GM12878 (cell line): ENCODE results near the gene RRP1B. TPM values are rescaled to one million over a fixed set of nuclear protein-coding genes. Genes with fewer than 3 reads are reported as not detected.

Experiments
- ATAC-seq: fragments of 200-7000 bp; cut with Tn5 transposase; 3 replicates; pipeline ENCODE4 v1.9.1; 2020; ENCODE audit warnings: mild to moderate bottlenecking, moderate library complexity
- BruUV-seq: library from RNA; stranded (reverse); fragments of 400-500 nt; replicated peaks from 2 replicates; lab custom pipeline; 2021; lab: Mats Ljungman, UMichigan
- CTCF ChIA-PET: fragments of 300-600 bp; sonication (Branson Sonifier 250); formaldehyde crosslinking; extraction: SDS; loops from one replicate; lab custom pipeline; 2021; ENCODE audit warnings: inconsistent platforms; lab: Yijun Ruan, JAX
- POLR2A ChIA-PET: fragments of 350-600 bp; formaldehyde crosslinking; extraction: SDS; loops from one replicate; lab custom pipeline; 2021; ENCODE audit warnings: inconsistent platforms; lab: Charles Lee
- RAD21 ChIA-PET: fragments of 300-600 bp; sonication (Branson Sonifier 250); formaldehyde crosslinking; loops from one replicate; lab custom pipeline; 2023; ENCODE audit warnings: antibody characterized with exemption; ENCODE audit not compliant: unreplicated experiment; lab: Charles Lee
- SMC1A ChIA-PET: fragments of 300-600 bp; sonication (Branson Sonifier 250); formaldehyde crosslinking; loops from one replicate; lab custom pipeline; 2023; ENCODE audit not compliant: unreplicated experiment, uncharacterized antibody; lab: Charles Lee
- DNase-seq: peaks from one replicate; pipeline ENCODE4 v3.0.0-alpha.2; 2011; ENCODE audit warnings: low read depth, low spot score
- FAIRE-seq: peaks from 3 replicates; lab custom pipeline; 2011; peaks lifted over from hg19 to GRCh38; lab: Jason Lieb, UNC
- H2AFZ ChIP-seq: 2 replicates; pipeline ENCODE4 v1.6.0; 2011; ENCODE audit warnings: low read depth, low read length, control low read depth; ENCODE audit not compliant: control insufficient read depth
- H3K27ac ChIP-seq: 2 replicates; pipeline ENCODE4 v1.5.1; 2011; ENCODE audit warnings: control low read depth; ENCODE audit not compliant: control insufficient read depth, insufficient read depth
- H3K27me3 ChIP-seq, 2 experiments: replicated peaks in 1 of 2; 2 replicates each; pipeline versions ENCODE4 v1.6.0 to v1.6.1; 2011; ENCODE audit warnings: low read length in 1 of 2; ENCODE audit not compliant: control insufficient read depth in 2 of 2, insufficient read depth in 2 of 2
- H3K36me3 ChIP-seq, 2 experiments: 2 replicates each; pipeline ENCODE4 v1.5.1; 2011; ENCODE audit warnings: low read length in 1 of 2; ENCODE audit not compliant: control insufficient read depth in 2 of 2, insufficient read depth in 2 of 2
- H3K4me1 ChIP-seq: 2 replicates; pipeline ENCODE4 v1.6.1; 2011; ENCODE audit warnings: mild to moderate bottlenecking, low read length, moderate library complexity, mixed read lengths; ENCODE audit not compliant: control insufficient read depth, insufficient read depth
- H3K4me2 ChIP-seq: 2 replicates; pipeline ENCODE4 v1.6.0; 2011; ENCODE audit warnings: control low read depth; ENCODE audit not compliant: control insufficient read depth, insufficient read depth
- H3K4me3 ChIP-seq: fragments of 200-600 bp; sonication (generic); 2 replicates; pipeline ENCODE4 v1.5.1; 2016
- H3K79me2 ChIP-seq: 2 replicates; pipeline ENCODE4 v1.6.0; 2011; ENCODE audit warnings: low read length; ENCODE audit not compliant: control insufficient read depth, insufficient read depth
- H3K9ac ChIP-seq: 2 replicates; pipeline ENCODE4 v1.8.0; 2011; ENCODE audit warnings: low read length, control low read depth, mixed read lengths; ENCODE audit not compliant: control insufficient read depth, insufficient read depth
- H3K9me3 ChIP-seq: replicated peaks from 3 replicates; pipeline ENCODE4 v1.5.1; 2011; ENCODE audit warnings: mild to moderate bottlenecking, low read length; ENCODE audit not compliant: control insufficient read depth, insufficient read depth
- H4K20me1 ChIP-seq: 2 replicates; pipeline ENCODE4 v1.6.0; 2011; ENCODE audit not compliant: control insufficient read depth, insufficient read depth
- ASH2L ChIP-seq: fragments of 300-600, 200-600 bp; sonication (generic); IDR thresholded peaks from 2 replicates; pipeline ENCODE4 v1.6.1; 2017; ENCODE audit warnings: low read depth, mild to moderate bottlenecking, borderline replicate concordance
- PAX8 ChIP-seq: fragments of 450-650 bp; IDR thresholded peaks from 2 replicates; pipeline ENCODE4 v1.6.1; 2017; ENCODE audit warnings: mild to moderate bottlenecking, moderate library complexity
- POLR2A ChIP-seq: IDR thresholded peaks from 2 replicates; pipeline ENCODE4 v1.6.1; 2011; ENCODE audit warnings: low read depth, mild to moderate bottlenecking, low read length
- RUNX3 ChIP-seq: IDR thresholded peaks from 2 replicates; pipeline ENCODE4 v1.6.1; 2012; ENCODE audit warnings: low read length, inconsistent platforms
- TCF12 ChIP-seq: IDR thresholded peaks from 2 replicates; pipeline ENCODE4 v1.6.1; 2011; ENCODE audit warnings: low read depth, mild to moderate bottlenecking, low read length
- ZNF217 ChIP-seq: fragments of 450-650 bp; IDR thresholded peaks from 2 replicates; pipeline ENCODE4 v1.6.1; 2017; ENCODE audit warnings: antibody characterized with exemption, mild to moderate bottlenecking
- ZZZ3 ChIP-seq: IDR thresholded peaks from 2 replicates; pipeline ENCODE4 v1.6.1; 2011; ENCODE audit warnings: low read depth; ENCODE audit not compliant: control insufficient read depth, insufficient read length
- WGBS: methylation state at CpG from one replicate; pipeline ENCODE4 v1.1.6; 2016; ENCODE audit warnings: low lambda C conversion rate; ENCODE audit not compliant: insufficient replicate concordance, insufficient coverage; ENCODE audit errors: missing lambda C conversion rate; 5-methylcytosine and 5-hydroxymethylcytosine counted together
- in situ Hi-C: fragments of 300-500 bp; cut with MboI; formaldehyde crosslinking; loops from 9 replicates; pipeline ENCODE4 v1.14.3; 2018; ENCODE audit warnings: mixed read lengths
- intact Hi-C: fragments of 100-400 bp; cut with micrococcal nuclease; formaldehyde crosslinking; loops from one replicate; pipeline ENCODE4 v1.14.2; 2022; ENCODE audit not compliant: unreplicated experiment
- polyA plus RNA-seq, 11 experiments: library from polyadenylated mRNA; depleted of rRNA in 4 of 11; unstranded in 6 of 11; stranded (reverse) in 5 of 11; fragments of >200 nt; fragmentation: Nextera tagmentation in 4 of 11; fragmentation: Illumina TruSeq in 1 of 11; extraction: Ambion mirVana in 4 of 11; extraction: Trizol in 1 of 11; gene quantifications; 1 replicate in 1 of 11; 2 replicates in 10 of 11; pipeline versions ENCODE4 v1.2.1 to v1.2.3, GENCODE V29; 2011 to 2016; ENCODE audit warnings: inconsistent platforms in 2 of 11, missing spikeins in 2 of 11, low read depth in 1 of 11
- total RNA-seq, 4 experiments: library from RNA; depleted of rRNA in 3 of 4; stranded (reverse); fragments of >200 nt in 3 of 4; fragmentation: Illumina TruSeq in 1 of 4; extraction: Trizol in 1 of 4; gene quantifications; 2 replicates each; pipeline versions ENCODE4 v1.2.1 to v1.2.3, GENCODE V29; 2013 to 2021

The RRP1B gene
- total and polyA plus RNA-seq, 10 of the 15 experiments (the other 5 are each of a cell fraction or from before 2014, with no cell fraction given): 8.1 to 57.4 (median 38.1) TPM

DNA sequence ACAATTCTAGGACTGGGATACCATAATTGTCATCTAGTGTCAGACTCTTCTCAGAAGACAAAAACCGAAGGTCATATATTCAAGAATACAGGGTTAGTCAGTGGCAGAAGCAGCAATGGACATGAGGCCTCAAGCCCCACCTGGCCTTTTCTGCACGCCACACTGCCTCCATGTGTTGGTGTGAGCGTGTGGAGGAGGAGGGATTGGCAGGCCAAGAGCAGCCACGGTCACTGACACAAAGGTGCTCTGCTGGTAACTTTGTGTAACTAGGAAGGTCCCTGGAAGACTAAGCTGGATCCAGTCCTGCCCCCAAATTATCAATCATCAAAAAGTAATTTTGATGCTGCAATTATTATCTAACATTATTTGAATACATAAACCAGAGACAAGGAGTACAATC, 35.0 kb upstream of the RRP1B start:
- no TSS peak for BruUV-seq
- Histone ChIP-seq H3K36me3 (no peaks in the 10 kb centered on the region), H3K4me3 (no peak overlapping the region), H3K79me2 (no peaks in the 10 kb centered on the region), H2AFZ (no peak overlapping the region), H3K9ac (no peak overlapping the region), H4K20me1 (no peaks in the 10 kb centered on the region), H3K4me1 (no peaks in the 10 kb centered on the region), H3K9me3 (peaks cover 8% of the 10 kb centered on the region; the same call in 2 of the 3 replicates), H3K4me2 (no peak overlapping the region)
- WGBS: 10% methylated on average over 4 of the region's 4 CpGs
- in situ Hi-C loops (no loop called here), intact Hi-C loops (no loop called here)
- no peak for ATAC-seq
- CTCF ChIA-PET: interaction anchor here (1.4 to 1.6 kb wide), 2 partner anchors 13 to 21 kb away, joined by 3 to 5 read pairs; no protein-coding TSS in a partner anchor
- TF ChIP-seq PAX8: no peak
- TF ChIP-seq TCF12: no peak
- no peak for TF ChIP-seq RUNX3
- no peak for TF ChIP-seq ZZZ3
- TF ChIP-seq, all 136 proteins: peak for 0
- ChIA-PET POLR2A (no interaction called here), SMC1A (no interaction called here), RAD21 (no interaction called here)
- no peak for FAIRE-seq
- H3K27me3 ChIP-seq: peaks cover 0 to 2% of the 10 kb centered on the region in 2 experiments; a peak in 2 of 4 replicates
- DNase-seq: no peak
- H3K27ac ChIP-seq: no peak overlapping the region

DNA sequence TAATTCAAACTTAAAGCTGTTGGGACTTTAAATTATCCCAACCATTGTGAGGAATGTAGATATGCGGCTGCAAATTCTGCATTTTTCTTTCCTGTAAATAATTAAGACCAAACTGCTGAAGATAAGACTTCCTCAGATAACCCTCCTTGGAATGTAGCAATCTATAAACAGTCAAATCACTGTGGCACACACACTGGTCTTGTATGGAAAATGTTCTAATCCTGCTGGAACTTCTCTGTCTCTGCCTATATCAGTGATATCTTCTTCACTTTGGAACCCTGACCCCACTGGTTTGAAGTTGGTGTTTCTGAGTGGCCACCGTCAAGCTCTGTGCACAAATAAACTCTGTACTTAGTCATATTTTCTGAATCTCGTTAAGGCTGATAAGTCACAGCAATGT, 33.0 kb upstream of the RRP1B start:
- ChIA-PET SMC1A (interaction anchor here (0.7 kb wide), 1 partner anchor 19 kb away, joined by 4 read pairs; no protein-coding TSS in a partner anchor), RAD21 (no interaction called here), CTCF (interaction anchor here (0.7 kb wide), 1 partner anchor 15 kb away, joined by 3 read pairs; no protein-coding TSS in a partner anchor), POLR2A (no interaction called here)
- Histone ChIP-seq H3K4me3 (no peak overlapping the region), H3K27me3 (peaks cover 0 to 2% of the 10 kb centered on the region in 2 experiments; a peak in 2 of 4 replicates), H2AFZ (no peak overlapping the region), H3K9ac (no peak overlapping the region), H3K9me3 (peaks cover 5% of the 10 kb centered on the region; the same call in 2 of the 3 replicates), H3K4me2 (no peak overlapping the region)
- ATAC-seq (no peak), DNase-seq (no peak)
- in situ Hi-C loops: no loop called here
- no peak for TF ChIP-seq ASH2L
- TF ChIP-seq POLR2A: no peak
- TF ChIP-seq ZNF217: no peak
- TF ChIP-seq, all 136 proteins: peak for 0
- H3K4me1 ChIP-seq: no peaks in the 10 kb centered on the region
- FAIRE-seq: no peak
- H3K79me2 ChIP-seq: no peaks in the 10 kb centered on the region
- no peaks in the 10 kb centered on the region for H4K20me1 ChIP-seq
- 32% methylated on average over 3 of the region's 3 CpGs for WGBS
- no peak overlapping the region for H3K27ac ChIP-seq
- H3K36me3 ChIP-seq: no peaks in the 10 kb centered on the region
- BruUV-seq: no TSS peak
- intact Hi-C loops: no loop called here
